GM19035 (cell line): ENCODE data around the gene IL37.

Source experiments
- ATAC-seq: cut with Tn5 transposase; IDR thresholded peaks from one replicate; pipeline ENCODE4 v1.9.1; 2021; ENCODE audit not compliant: unreplicated experiment

IL37 gene

GRCh38 chr2:112958428-112959108 lies 47.6 kb downstream of the IL37 start:
- no peak for ATAC-seq

GRCh38 chr2:112959109-112959812 lies 48.3 kb downstream of the IL37 start:
- no peak for ATAC-seq

GRCh38 chr2:112960230-112960825 lies 49.4 kb downstream of the IL37 start:
- no peak for ATAC-seq

- ATAC-seq: no peak
Measured at GRCh38 chr2:112962308-112963175, 51.6 kb downstream of the IL37 start.

- ATAC-seq: no peak
Measured at GRCh38 chr2:112967023-112967422, 56.1 kb downstream of the IL37 start.
